Erythroblast (primary cell): ENCODE data around the gene ALPP.

Experiments
- GATA1 ChIP-seq: IDR thresholded peaks from 2 replicates; pipeline ENCODE4 v1.6.1; 2011; ENCODE audit warnings: low read depth, mild to moderate bottlenecking, control low read depth, low read length, moderate library complexity
- POLR2A ChIP-seq: IDR thresholded peaks from 2 replicates; pipeline ENCODE4 v1.6.1; 2011; ENCODE audit warnings: mild to moderate bottlenecking, low read length

DNA sequence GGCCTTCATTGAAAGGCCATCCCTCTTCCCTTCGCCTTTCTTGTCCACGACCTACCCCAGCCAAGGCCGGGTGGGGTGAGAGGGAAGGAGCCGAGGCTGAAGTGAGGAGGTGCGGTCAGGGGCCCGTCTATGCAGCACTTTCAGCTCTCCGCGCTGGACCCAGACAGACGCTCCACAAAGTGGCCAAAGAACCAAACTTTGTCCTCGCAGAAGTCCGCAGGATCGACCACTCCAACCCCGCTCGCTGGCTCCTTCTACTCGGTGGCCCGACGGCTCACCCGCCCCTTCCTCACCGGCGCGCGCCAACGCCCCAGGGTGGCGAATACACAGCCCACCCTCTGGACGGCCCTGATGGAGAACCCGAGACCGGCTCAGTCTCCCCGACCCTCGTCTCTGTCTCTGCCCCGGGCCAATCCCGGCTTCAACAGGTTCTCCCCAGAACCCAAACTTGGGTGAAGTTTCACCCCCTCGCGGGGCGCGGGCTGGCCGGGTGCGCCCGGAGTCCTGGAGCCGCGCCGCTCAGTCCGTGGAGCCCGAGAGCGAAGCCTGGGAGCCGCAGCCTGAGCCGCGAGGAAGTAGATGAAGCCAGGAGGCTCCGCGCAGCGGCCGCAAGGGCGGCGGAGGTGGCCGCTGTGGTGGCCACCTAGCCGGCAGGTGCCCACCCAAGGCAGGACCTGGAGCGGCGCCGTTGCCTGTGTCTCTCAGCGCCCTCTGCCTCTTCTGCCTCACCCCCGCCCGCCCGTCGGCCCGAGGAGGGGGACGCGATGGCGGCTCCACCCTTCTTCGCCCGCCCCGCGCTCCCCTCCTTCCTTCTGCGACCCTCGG is 26.7 kb upstream of the ALPP start:
- TF ChIP-seq POLR2A (no peak), GATA1 (no peak)
